NB4 (cell line): ENCODE measurements around the gene P2RX5.
"Not testable (repeated sequence)": the region's sequence is repeated elsewhere in the genome, so short reads cannot be mapped to it uniquely, and the experiment has no call there.

Experiments used
- DNase-seq: peaks from one replicate; pipeline ENCODE4 v3.0.0; 2010; ENCODE audit warnings: low read depth
- H3K4me3 ChIP-seq: one replicate; pipeline ENCODE4 v1.5.1; 2011; ENCODE audit warnings: mild to moderate bottlenecking, low read depth, low read length, moderate library complexity
- CTCF ChIP-seq: IDR thresholded peaks from one replicate; pipeline ENCODE4 v1.5.1; 2012; ENCODE audit warnings: low read depth, low read length
- MAX ChIP-seq: IDR thresholded peaks from 2 replicates; pipeline ENCODE4 v1.6.1; 2011; ENCODE audit warnings: low read depth, low read length
- MYC ChIP-seq: IDR thresholded peaks from 2 replicates; pipeline ENCODE4 v1.6.1; 2011; ENCODE audit warnings: low read depth, low read length
- POLR2A ChIP-seq: IDR thresholded peaks from 2 replicates; pipeline ENCODE4 v1.6.1; 2011; ENCODE audit warnings: mild to moderate bottlenecking; ENCODE audit not compliant: insufficient read length; ENCODE audit errors: extremely low read depth

Gene P2RX5

GRCh38 chr17:3719265-3719664 lies 23.3 kb upstream of the P2RX5 start:
- H3K4me3 ChIP-seq = no peak overlapping the region
- TF ChIP-seq POLR2A (no peak), CTCF (no peak), MAX (no peak), MYC (no peak)
- no peak for DNase-seq

- H3K4me3 ChIP-seq = no peak overlapping the region
- no peak for TF ChIP-seq MAX
- TF ChIP-seq CTCF = no peak
- no peak for TF ChIP-seq POLR2A
- TF ChIP-seq MYC = no peak
- DNase-seq = no peak
Observed at GRCh38 chr17:3718201-3718600, 22.2 kb upstream of the P2RX5 start.

GRCh38 chr17:3715296-3715695 lies 19.3 kb upstream of the P2RX5 start:
- TF ChIP-seq MYC = no peak
- no peak for TF ChIP-seq POLR2A
- no peak for TF ChIP-seq CTCF
- no peak for TF ChIP-seq MAX
- H3K4me3 ChIP-seq = no peak overlapping the region
- no peak for DNase-seq

- no peak for DNase-seq
- no peak overlapping the region for H3K4me3 ChIP-seq
- TF ChIP-seq MAX (no peak), MYC (no peak), POLR2A (no peak), CTCF (no peak)
Observed at GRCh38 chr17:3712811-3713463, 17.0 kb upstream of the P2RX5 start.

GRCh38 chr17:3710951-3711383 lies 15.0 kb upstream of the P2RX5 start:
- H3K4me3 ChIP-seq = no peak overlapping the region
- peak; percentile 83 for DNase-seq
- no peak for TF ChIP-seq POLR2A
- no peak for TF ChIP-seq CTCF
- peak; percentile 35; the same call in 1 of the 2 replicates for TF ChIP-seq MYC
- peak; percentile 64 for TF ChIP-seq MAX

GRCh38 chr17:3708366-3708765 lies 12.4 kb upstream of the P2RX5 start:
- no peak overlapping the region for H3K4me3 ChIP-seq
- DNase-seq = no peak
- TF ChIP-seq MYC (no peak), POLR2A (no peak), CTCF (no peak), MAX (no peak)

GRCh38 chr17:3705718-3705984 lies 9.7 kb upstream of the P2RX5 start:
- DNase-seq, H3K4me3 ChIP-seq: not testable (repeated sequence)
